ENCODE measurements around the gene AHRR. TPM values are rescaled to one million over a fixed set of nuclear protein-coding genes. Genes with fewer than 3 reads are reported as not detected.
A peak's percentile ranks its signal among the peaks of the same experiment; 100 is the strongest.

AHRR gene
- total RNA-seq, 1 donor: 54.6 TPM

DNA sequence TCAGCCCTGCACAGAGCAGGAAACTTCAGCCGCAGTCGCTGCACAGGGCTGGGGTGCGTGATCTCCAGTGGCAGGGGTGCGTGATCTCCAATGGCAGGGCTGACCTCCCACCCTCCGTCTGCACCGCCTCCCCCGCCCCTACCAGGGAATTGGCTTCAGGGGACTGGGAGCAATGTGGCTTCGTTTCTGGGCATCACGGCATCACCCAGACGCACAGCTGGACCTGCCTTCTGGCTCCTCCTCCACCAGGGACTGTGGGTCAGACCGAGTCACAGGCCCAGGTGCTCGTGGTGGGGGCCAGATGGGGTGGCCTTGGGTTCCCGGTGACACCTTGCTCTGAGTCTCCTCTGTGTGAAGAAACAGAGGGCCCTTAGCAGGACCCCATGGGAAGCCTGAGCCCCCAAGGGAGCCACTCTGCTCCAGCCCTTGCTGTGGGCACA is 51.1 kb downstream of the AHRR start:
- no peak overlapping the region for H3K4me3 ChIP-seq (ENCODE audit: insufficient read depth, low read length)
- H3K27me3 ChIP-seq (ENCODE audit: insufficient read depth, low read length): no peaks in the 10 kb centered on the region
- peaks cover 73% of the 10 kb centered on the region for H3K79me2 ChIP-seq (ENCODE audit: insufficient read depth, low read length)
- DNase-seq (ENCODE audit: insufficient read length, low spot score, missing footprints): peak; percentile 78
- no peaks in the 10 kb centered on the region for H3K9me3 ChIP-seq (ENCODE audit: low read depth, low read length)
- H2AFZ ChIP-seq (ENCODE audit: low read length): no peak overlapping the region
- peaks cover 42% of the 10 kb centered on the region for H3K36me3 ChIP-seq (ENCODE audit: insufficient read depth, low read length)
- H3K4me2 ChIP-seq (ENCODE audit: insufficient read depth, low read length): no peak overlapping the region
- no peaks in the 10 kb centered on the region for H4K20me1 ChIP-seq (ENCODE audit: insufficient read depth, low read length)
- H3K27ac ChIP-seq (ENCODE audit: low read depth, low read length): peak overlapping the region; percentile 95
- TF ChIP-seq, protein P1, sequence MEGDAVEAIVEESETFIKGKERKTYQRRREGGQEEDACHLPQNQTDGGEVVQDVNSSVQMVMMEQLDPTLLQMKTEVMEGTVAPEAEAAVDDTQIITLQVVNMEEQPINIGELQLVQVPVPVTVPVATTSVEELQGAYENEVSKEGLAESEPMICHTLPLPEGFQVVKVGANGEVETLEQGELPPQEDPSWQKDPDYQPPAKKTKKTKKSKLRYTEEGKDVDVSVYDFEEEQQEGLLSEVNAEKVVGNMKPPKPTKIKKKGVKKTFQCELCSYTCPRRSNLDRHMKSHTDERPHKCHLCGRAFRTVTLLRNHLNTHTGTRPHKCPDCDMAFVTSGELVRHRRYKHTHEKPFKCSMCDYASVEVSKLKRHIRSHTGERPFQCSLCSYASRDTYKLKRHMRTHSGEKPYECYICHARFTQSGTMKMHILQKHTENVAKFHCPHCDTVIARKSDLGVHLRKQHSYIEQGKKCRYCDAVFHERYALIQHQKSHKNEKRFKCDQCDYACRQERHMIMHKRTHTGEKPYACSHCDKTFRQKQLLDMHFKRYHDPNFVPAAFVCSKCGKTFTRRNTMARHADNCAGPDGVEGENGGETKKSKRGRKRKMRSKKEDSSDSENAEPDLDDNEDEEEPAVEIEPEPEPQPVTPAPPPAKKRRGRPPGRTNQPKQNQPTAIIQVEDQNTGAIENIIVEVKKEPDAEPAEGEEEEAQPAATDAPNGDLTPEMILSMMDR (IDR thresholded peaks at IDR 0.05; ENCODE audit: extremely low read depth, low read depth, low read length): no peak
- peaks cover 51% of the 10 kb centered on the region for H3K4me1 ChIP-seq (ENCODE audit: insufficient read depth, low read length)

DNA sequence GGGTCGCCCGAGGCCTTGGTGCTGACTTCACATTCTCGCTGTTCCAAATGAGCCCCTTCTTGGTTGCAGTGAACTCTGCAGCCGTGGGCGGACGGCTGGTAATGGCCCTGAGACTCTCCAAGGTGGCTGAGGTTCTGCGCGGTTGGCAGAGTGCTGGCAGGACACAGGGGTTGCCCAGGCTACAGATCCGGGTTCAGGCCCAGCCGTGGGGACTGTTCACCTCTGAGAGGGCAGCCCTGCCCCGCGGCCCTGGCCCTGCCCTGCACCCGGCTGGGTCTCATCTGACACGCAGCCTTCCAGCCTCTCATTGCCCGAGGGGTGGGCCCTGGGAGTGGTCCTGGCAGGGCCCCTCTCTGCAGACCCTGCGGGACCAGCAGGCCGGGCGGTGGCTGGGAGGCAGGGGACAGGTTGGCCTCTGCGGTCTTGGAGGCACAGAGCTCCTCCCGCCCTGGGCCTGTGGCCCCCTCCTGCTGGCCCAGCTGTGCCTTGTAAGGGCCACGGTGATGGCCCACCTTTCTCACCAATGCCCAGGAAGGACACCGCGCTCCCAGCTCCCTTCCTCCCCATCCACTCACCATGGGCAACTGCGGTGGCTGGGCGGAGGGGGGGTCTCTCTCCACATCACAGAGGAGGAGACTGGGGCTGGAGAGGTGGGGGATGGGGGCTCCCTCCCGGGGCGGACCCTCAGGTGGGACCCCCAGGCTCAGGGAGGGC is 51.6 kb downstream of the AHRR start:
- no peak overlapping the region for H3K4me2 ChIP-seq (ENCODE audit: insufficient read depth, low read length)
- H3K27ac ChIP-seq (ENCODE audit: low read depth, low read length): peak overlapping the region; percentile 95
- H3K9me3 ChIP-seq (ENCODE audit: low read depth, low read length): no peaks in the 10 kb centered on the region
- no peak overlapping the region for H2AFZ ChIP-seq (ENCODE audit: low read length)
- peaks cover 73% of the 10 kb centered on the region for H3K79me2 ChIP-seq (ENCODE audit: insufficient read depth, low read length)
- peak; percentile 86 for DNase-seq (ENCODE audit: insufficient read length, low spot score, missing footprints)
- H3K36me3 ChIP-seq (ENCODE audit: insufficient read depth, low read length): peaks cover 43% of the 10 kb centered on the region
- TF ChIP-seq, protein P1 (IDR thresholded peaks at IDR 0.05; ENCODE audit: extremely low read depth, low read depth, low read length): no peak
- H3K4me1 ChIP-seq (ENCODE audit: insufficient read depth, low read length): peaks cover 49% of the 10 kb centered on the region
- H3K4me3 ChIP-seq (ENCODE audit: insufficient read depth, low read length): no peak overlapping the region
- no peaks in the 10 kb centered on the region for H3K27me3 ChIP-seq (ENCODE audit: insufficient read depth, low read length)
- no peaks in the 10 kb centered on the region for H4K20me1 ChIP-seq (ENCODE audit: insufficient read depth, low read length)

DNA sequence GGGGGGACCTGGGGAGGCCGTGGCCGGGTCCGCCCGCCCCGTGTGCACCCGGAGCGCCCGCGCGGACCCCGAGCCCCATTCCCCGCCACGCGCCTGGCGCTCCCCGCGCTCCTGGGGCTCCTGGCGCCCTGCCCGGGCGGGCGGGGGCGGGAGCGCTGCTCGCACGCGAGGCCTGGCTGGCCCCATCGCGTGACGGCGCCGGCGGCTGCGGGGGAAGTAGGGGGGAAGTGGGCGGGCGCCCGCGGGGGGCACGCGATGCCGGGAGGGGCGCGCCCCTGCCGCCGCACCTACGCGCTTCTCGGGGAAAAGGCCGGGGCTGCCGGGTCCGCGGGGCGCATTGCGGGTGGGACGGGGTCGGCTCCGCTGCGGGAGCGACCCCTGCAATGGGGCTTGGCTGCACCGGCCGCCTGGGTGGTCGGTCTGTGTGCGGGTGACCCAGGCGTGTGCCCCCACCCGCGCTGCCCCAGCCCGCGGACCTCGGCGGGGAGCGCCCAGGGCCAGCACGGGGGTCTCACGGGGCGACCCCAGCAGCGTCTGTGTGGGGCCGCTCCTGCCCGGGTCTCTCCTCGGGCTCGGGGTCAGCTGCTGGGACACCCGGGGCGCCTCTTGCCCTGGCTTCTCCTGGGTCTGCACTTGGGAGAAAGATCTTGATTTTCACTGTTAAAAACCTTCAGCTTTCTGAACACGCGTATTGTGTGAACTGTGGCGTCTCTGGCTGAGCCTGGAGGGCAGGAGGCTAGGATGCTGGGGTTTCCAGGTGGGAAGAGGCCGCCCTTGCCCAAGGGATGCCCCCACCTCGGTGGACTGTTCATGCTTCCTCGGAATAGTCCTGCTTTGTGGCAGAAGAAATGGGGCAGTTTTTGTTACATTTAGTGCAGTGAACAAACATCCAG is 52.4 kb downstream of the AHRR start:
- peaks cover 77% of the 10 kb centered on the region for H3K79me2 ChIP-seq (ENCODE audit: insufficient read depth, low read length)
- no peaks in the 10 kb centered on the region for H3K27me3 ChIP-seq (ENCODE audit: insufficient read depth, low read length)
- peaks cover 49% of the 10 kb centered on the region for H3K36me3 ChIP-seq (ENCODE audit: insufficient read depth, low read length)
- H3K4me2 ChIP-seq (ENCODE audit: insufficient read depth, low read length): peak overlapping the region; percentile 47
- H4K20me1 ChIP-seq (ENCODE audit: insufficient read depth, low read length): no peaks in the 10 kb centered on the region
- peak overlapping the region; percentile 100 for H3K27ac ChIP-seq (ENCODE audit: low read depth, low read length)
- no peaks in the 10 kb centered on the region for H3K9me3 ChIP-seq (ENCODE audit: low read depth, low read length)
- no peak overlapping the region for H2AFZ ChIP-seq (ENCODE audit: low read length)
- TF ChIP-seq, protein P1 (IDR thresholded peaks at IDR 0.05; ENCODE audit: extremely low read depth, low read depth, low read length): no peak
- peak overlapping the region; percentile 52 for H3K4me3 ChIP-seq (ENCODE audit: insufficient read depth, low read length)
- H3K4me1 ChIP-seq (ENCODE audit: insufficient read depth, low read length): peaks cover 51% of the 10 kb centered on the region
- peak; percentile 99 for DNase-seq (ENCODE audit: insufficient read length, low spot score, missing footprints)

Measured in osteoblast (primary cell).